Endothelial cell (in vitro differentiated cells): Measurements from ENCODE around the gene THBS4. TPM values are rescaled to one million over a fixed set of nuclear protein-coding genes. Genes with fewer than 3 reads are reported as not detected.

ENCODE experiments used
- DNase-seq: peaks from one replicate; pipeline ENCODE4 v3.0.0; 2021; ENCODE audit warnings: low spot score
- H3K27ac Mint-ChIP-seq: one replicate; pipeline ENCODE4 v1.8.0; 2021; ENCODE audit warnings: mixed read lengths, inconsistent platforms; ENCODE audit not compliant: unreplicated experiment
- H3K27me3 Mint-ChIP-seq: one replicate; pipeline ENCODE4 v1.8.0; 2021; ENCODE audit warnings: mild to moderate bottlenecking, moderate library complexity, mixed read lengths, inconsistent platforms; ENCODE audit not compliant: unreplicated experiment
- H3K36me3 Mint-ChIP-seq: one replicate; pipeline ENCODE4 v1.8.0; 2021; ENCODE audit warnings: mild to moderate bottlenecking, low read depth, mixed read lengths, inconsistent platforms; ENCODE audit not compliant: unreplicated experiment
- H3K4me1 Mint-ChIP-seq: one replicate; pipeline ENCODE4 v1.8.0; 2021; ENCODE audit warnings: mild to moderate bottlenecking, mixed read lengths, inconsistent platforms; ENCODE audit not compliant: unreplicated experiment
- H3K4me3 Mint-ChIP-seq: one replicate; pipeline ENCODE4 v1.8.0; 2021; ENCODE audit warnings: mild to moderate bottlenecking, mixed read lengths, inconsistent platforms; ENCODE audit not compliant: unreplicated experiment
- H3K9me3 Mint-ChIP-seq: one replicate; pipeline ENCODE4 v1.8.0; 2021; ENCODE audit warnings: mixed read lengths, inconsistent platforms; ENCODE audit not compliant: unreplicated experiment
- total RNA-seq: library from RNA; stranded (reverse); fragmentation: NEBNext Ultra II Directional; extraction: Animal tissue kit (Norgen Biotek cat#: 25700); gene quantifications from one replicate; pipeline ENCODE4 v1.2.1, GENCODE V29; 2021; ENCODE audit not compliant: unreplicated experiment
- TF ChIP-seq, protein P1 (sequence below): fragments of 200-600 bp; sonication (generic); IDR thresholded peaks from one replicate; pipeline ENCODE4 v1.5.0; 2021; ENCODE audit warnings: antibody characterized with exemption; ENCODE audit not compliant: unreplicated experiment

Gene THBS4
- total RNA-seq, 1 donor from 2014 or later = 3.0 TPM

DNA sequence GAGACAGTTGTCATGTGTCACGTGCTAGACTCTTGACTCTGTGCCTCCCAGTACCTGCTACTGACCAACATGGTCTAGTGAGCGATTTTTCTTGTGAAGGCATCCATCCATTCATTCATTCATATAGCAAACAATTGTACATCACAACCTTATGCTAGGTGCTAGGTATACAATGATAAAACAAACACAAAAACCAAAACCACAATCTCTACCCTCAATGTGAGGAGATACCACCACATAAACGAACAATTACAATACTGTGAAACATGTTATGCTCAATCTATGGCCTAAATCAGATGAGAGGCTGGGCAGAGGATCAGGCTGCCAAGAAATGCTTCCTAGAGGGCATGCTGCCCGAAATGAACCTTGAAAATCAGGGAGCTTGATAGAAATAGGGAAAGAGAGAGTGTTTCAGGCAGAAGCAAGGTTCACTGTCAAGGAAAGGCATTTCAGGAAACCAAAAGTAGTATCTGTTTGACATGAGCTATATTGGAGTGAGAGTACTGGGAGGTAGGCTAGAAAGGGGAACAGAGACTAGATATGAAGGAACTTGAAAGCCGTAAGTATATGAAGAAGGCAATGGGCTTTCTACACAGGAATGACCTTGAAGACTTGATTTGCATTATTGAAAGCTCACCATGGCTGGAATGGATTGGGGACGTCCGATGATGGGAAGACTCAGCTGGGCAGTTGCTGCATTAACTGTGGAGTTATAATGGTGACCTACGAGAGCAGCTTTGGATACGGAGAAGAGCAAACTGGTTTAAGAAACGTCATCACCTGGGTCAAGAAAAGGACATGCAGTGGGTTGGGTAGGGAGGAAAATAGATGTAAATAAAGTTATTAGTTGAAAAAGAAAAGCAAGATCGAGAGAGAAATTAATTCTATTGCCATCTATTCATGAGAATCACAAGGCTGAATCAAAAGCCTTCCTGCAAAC lies 90.1 kb downstream of the THBS4 start:
- no peaks in the 10 kb centered on the region for H3K27me3 Mint-ChIP-seq
- TF ChIP-seq, protein P1, sequence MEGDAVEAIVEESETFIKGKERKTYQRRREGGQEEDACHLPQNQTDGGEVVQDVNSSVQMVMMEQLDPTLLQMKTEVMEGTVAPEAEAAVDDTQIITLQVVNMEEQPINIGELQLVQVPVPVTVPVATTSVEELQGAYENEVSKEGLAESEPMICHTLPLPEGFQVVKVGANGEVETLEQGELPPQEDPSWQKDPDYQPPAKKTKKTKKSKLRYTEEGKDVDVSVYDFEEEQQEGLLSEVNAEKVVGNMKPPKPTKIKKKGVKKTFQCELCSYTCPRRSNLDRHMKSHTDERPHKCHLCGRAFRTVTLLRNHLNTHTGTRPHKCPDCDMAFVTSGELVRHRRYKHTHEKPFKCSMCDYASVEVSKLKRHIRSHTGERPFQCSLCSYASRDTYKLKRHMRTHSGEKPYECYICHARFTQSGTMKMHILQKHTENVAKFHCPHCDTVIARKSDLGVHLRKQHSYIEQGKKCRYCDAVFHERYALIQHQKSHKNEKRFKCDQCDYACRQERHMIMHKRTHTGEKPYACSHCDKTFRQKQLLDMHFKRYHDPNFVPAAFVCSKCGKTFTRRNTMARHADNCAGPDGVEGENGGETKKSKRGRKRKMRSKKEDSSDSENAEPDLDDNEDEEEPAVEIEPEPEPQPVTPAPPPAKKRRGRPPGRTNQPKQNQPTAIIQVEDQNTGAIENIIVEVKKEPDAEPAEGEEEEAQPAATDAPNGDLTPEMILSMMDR = no peak
- H3K4me3 Mint-ChIP-seq = no peak overlapping the region
- H3K9me3 Mint-ChIP-seq = no peaks in the 10 kb centered on the region
- peaks cover 4% of the 10 kb centered on the region for H3K36me3 Mint-ChIP-seq
- DNase-seq = no peak
- peaks cover 13% of the 10 kb centered on the region for H3K4me1 Mint-ChIP-seq
- no peak overlapping the region for H3K27ac Mint-ChIP-seq

DNA sequence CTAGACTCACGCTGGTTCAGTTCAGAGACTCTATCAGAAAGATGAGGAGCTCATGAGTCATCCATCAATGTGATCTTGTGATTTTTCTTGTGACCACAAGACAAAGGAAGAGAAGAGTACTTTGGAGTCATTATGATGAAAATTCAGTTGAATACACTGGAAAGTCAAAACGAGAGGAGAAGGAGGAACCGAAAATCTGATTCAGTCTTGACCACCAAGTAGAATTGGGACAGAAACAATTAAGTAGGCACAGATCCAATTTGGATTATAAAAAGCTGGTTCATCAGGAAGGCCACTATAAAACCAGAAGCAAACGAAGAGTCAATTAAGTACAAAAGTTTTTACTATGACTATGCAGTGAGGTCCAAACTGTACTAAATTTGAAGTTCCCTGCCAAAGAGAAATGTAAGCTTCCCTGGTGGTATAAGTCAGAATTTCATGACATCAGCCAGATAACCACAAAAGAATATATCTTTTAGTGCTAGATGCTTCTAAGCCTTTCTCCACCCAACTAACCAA lies 90.9 kb downstream of the THBS4 start:
- no peaks in the 10 kb centered on the region for H3K9me3 Mint-ChIP-seq
- no peak overlapping the region for H3K27ac Mint-ChIP-seq
- no peak overlapping the region for H3K4me3 Mint-ChIP-seq
- peaks cover 13% of the 10 kb centered on the region for H3K4me1 Mint-ChIP-seq
- peaks cover 6% of the 10 kb centered on the region for H3K36me3 Mint-ChIP-seq
- peaks cover 1% of the 10 kb centered on the region for H3K27me3 Mint-ChIP-seq
- TF ChIP-seq, protein P1 = no peak
- no peak for DNase-seq

DNA sequence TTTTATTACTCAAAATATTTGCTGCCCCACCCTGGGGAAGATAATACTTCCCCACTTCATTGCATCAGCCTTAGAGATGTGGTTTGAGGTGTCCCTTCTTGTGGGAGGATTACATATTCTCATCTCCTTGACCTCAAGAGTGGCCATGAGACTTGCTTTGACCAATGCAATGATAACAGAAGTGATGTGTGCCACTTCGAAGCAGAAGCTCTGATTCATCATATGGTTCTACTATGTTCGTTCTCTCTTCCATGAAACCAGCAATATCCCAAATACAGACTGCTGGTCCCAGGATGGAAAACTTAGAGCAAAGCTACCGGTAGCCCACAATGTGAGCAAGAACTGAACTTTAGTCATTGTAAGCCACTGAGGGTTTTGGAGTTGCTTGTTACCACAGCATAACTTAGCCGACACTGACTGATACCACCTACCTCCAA lies 92.0 kb downstream of the THBS4 start:
- no peak for DNase-seq
- Mint-ChIP-seq H3K4me3 (no peak overlapping the region), H3K9me3 (no peaks in the 10 kb centered on the region), H3K36me3 (peaks cover 13% of the 10 kb centered on the region), H3K27me3 (peaks cover 1% of the 10 kb centered on the region), H3K27ac (no peak overlapping the region), H3K4me1 (peaks cover 13% of the 10 kb centered on the region)
- TF ChIP-seq, protein P1 = no peak

DNA sequence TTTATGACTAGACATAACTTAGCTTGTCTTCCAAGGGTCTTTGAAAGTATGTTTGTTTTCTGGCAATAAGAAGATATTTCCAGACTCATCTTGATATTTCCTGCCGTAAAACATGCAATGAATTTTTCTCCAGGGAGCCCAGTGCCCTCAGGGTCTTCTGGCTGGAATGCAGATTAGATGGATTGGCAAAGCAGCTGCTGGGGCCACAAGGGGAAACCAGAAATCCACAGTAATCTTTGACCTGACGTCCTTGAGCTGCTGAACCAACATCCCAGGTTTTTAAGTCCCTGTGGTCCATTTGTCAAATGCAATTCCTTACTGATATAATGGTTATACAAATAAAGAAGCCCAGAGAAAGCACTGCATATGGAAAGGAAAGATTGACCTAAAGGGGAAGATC lies 93.0 kb downstream of the THBS4 start:
- Mint-ChIP-seq H3K27me3 (peaks cover 4% of the 10 kb centered on the region), H3K4me3 (no peak overlapping the region), H3K4me1 (peaks cover 13% of the 10 kb centered on the region), H3K36me3 (peaks cover 17% of the 10 kb centered on the region), H3K9me3 (no peaks in the 10 kb centered on the region), H3K27ac (no peak overlapping the region)
- DNase-seq = no peak
- TF ChIP-seq, protein P1 = no peak

DNA sequence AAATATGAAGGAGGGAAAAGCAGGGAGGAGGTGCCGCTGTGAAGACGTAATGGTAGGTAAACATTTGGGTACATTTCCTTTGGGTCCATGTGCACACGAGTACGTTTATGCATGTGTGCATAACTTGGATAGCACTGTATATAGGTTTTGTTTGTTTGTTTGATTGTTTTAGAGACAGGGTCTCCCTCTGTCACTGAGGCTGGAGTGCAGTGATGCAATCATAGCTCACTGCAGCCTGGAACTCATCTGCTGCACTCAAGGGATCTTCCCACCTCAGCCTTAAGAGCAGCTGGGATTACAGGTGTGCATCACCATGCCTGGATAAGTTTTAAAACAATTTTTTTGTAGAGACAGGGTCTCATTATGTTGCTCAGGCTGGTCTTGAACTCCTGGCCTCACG lies 94.0 kb downstream of the THBS4 start:
- H3K9me3 Mint-ChIP-seq = no peaks in the 10 kb centered on the region
- peaks cover 21% of the 10 kb centered on the region for H3K36me3 Mint-ChIP-seq
- DNase-seq = no peak
- H3K27ac Mint-ChIP-seq = no peak overlapping the region
- peaks cover 6% of the 10 kb centered on the region for H3K27me3 Mint-ChIP-seq
- TF ChIP-seq, protein P1 = no peak
- peaks cover 16% of the 10 kb centered on the region for H3K4me1 Mint-ChIP-seq
- H3K4me3 Mint-ChIP-seq = no peak overlapping the region
